Smooth muscle cell (in vitro differentiated cells): ENCODE results near the gene GRAMD2B. TPM values are rescaled to one million over a fixed set of nuclear protein-coding genes. Genes with fewer than 3 reads are reported as not detected.

Experiments used
- DNase-seq: peaks from one replicate; lab custom pipeline; 2025; ENCODE audit not compliant: unreplicated experiment; lab: John Stamatoyannopoulos, UW
- H2AFZ ChIP-seq: fragments of 200-600 bp; sonication (generic); 2 replicates; pipeline ENCODE4 v1.6.0; 2016; ENCODE audit warnings: antibody characterized with exemption, low read depth, mild to moderate bottlenecking
- H3F3A ChIP-seq: fragments of 200-600 bp; sonication (generic); 2 replicates; pipeline ENCODE4 v1.6.0; 2017; ENCODE audit warnings: antibody characterized with exemption, low read depth
- H3K27ac ChIP-seq: fragments of 200-600 bp; sonication (generic); 2 replicates; pipeline ENCODE4 v1.5.1; 2016; ENCODE audit warnings: low read depth, mild to moderate bottlenecking
- H3K27me3 ChIP-seq: fragments of 200-600 bp; sonication (generic); 2 replicates; pipeline ENCODE4 v1.6.1; 2016; ENCODE audit warnings: low read depth, mild to moderate bottlenecking
- H3K36me3 ChIP-seq: fragments of 200-600 bp; sonication (generic); 2 replicates; pipeline ENCODE4 v1.5.1; 2016; ENCODE audit warnings: low read depth
- H3K4me1 ChIP-seq: fragments of 200-600 bp; sonication (generic); 2 replicates; pipeline ENCODE4 v1.5.1; 2016; ENCODE audit warnings: low read depth
- H3K4me2 ChIP-seq: fragments of 200-600 bp; sonication (generic); 2 replicates; pipeline ENCODE4 v1.6.0; 2016; ENCODE audit warnings: mild to moderate bottlenecking
- H3K4me3 ChIP-seq: fragments of 200-600 bp; sonication (generic); 2 replicates; pipeline ENCODE4 v1.5.1; 2016; ENCODE audit warnings: mild to moderate bottlenecking
- H3K79me2 ChIP-seq: fragments of 200-600 bp; sonication (generic); 2 replicates; pipeline ENCODE4 v1.6.0; 2016; ENCODE audit warnings: low read depth, mild to moderate bottlenecking
- H3K9ac ChIP-seq: fragments of 200-600 bp; sonication (generic); 2 replicates; pipeline ENCODE4 v1.6.0; 2016; ENCODE audit warnings: low read depth
- H3K9me3 ChIP-seq: fragments of 200-600 bp; sonication (generic); replicated peaks from 2 replicates; pipeline ENCODE4 v1.5.1; 2016; ENCODE audit warnings: low read depth
- H4K20me1 ChIP-seq: fragments of 200-600 bp; sonication (generic); 2 replicates; pipeline ENCODE4 v1.6.0; 2016; ENCODE audit warnings: low read depth
- CTCF ChIP-seq: fragments of 200-600 bp; sonication (generic); IDR thresholded peaks from 2 replicates; pipeline ENCODE4 v1.5.1; 2017; ENCODE audit warnings: borderline replicate concordance, mild to moderate bottlenecking, antibody characterized with exemption; ENCODE audit not compliant: insufficient read depth, poor library complexity, severe bottlenecking
- WGBS: methylation state at CpG from one replicate; pipeline ENCODE4 v1.1.7; 2016; ENCODE audit warnings: low lambda C conversion rate; 5-methylcytosine and 5-hydroxymethylcytosine counted together
- polyA plus RNA-seq: library from polyadenylated mRNA; unstranded; fragments of >200 nt; fragmentation: Nextera tagmentation; extraction: Ambion mirVana; gene quantifications from 2 replicates; pipeline ENCODE4 v1.2.1, GENCODE V29; 2016
- total RNA-seq: library from RNA; depleted of rRNA; stranded (reverse); fragments of >200 nt; gene quantifications from 2 replicates; pipeline ENCODE4 v1.2.3, GENCODE V29; 2014

The GRAMD2B gene
- total and polyA plus RNA-seq, 2 experiments from 2014 or later, result 8.7 to 27.3 TPM

GRCh38 chr5:126417178-126417577 lies 6.0 kb upstream of the GRAMD2B start:
- no peak overlapping the region for H3K4me3 ChIP-seq
- H3K27ac ChIP-seq, result no peak overlapping the region
- no peak overlapping the region for H3K4me2 ChIP-seq
- no peak for TF ChIP-seq CTCF
- no peak overlapping the region for H3K9ac ChIP-seq
- H3K9me3 ChIP-seq, result no peaks in the 10 kb centered on the region
- no peaks in the 10 kb centered on the region for H3K79me2 ChIP-seq
- H3K27me3 ChIP-seq, result peaks cover 3% of the 10 kb centered on the region
- H3K36me3 ChIP-seq, result no peaks in the 10 kb centered on the region
- H3F3A ChIP-seq, result no peaks in the 10 kb centered on the region
- no peak overlapping the region for H2AFZ ChIP-seq
- 87% methylated on average over 2 of the region's 2 CpGs for WGBS
- no peaks in the 10 kb centered on the region for H4K20me1 ChIP-seq
- no peaks in the 10 kb centered on the region for H3K4me1 ChIP-seq
- no peak for DNase-seq

GRCh38 chr5:126419102-126419501 lies 4.1 kb upstream of the GRAMD2B start:
- WGBS, result 95% methylated on average over 5 of the region's 5 CpGs
- no peak overlapping the region for H3K4me3 ChIP-seq

GRCh38 chr5:126428421-126428820 lies 5.2 kb downstream of the GRAMD2B start:
- 64% methylated on average over 2 of the region's 2 CpGs for WGBS

More at GRCh38 chr5:126419102-126419501, 4.1 kb upstream of the GRAMD2B start:
- no peak for TF ChIP-seq CTCF
- Histone ChIP-seq H3K4me2 (no peak overlapping the region), H3K4me1 (peaks cover 4% of the 10 kb centered on the region), H3K27me3 (peaks cover 3% of the 10 kb centered on the region), H3K79me2 (no peaks in the 10 kb centered on the region), H2AFZ (no peak overlapping the region), H4K20me1 (no peaks in the 10 kb centered on the region), H3F3A (no peaks in the 10 kb centered on the region), H3K9me3 (no peaks in the 10 kb centered on the region), H3K9ac (no peak overlapping the region), H3K27ac (no peak overlapping the region), H3K36me3 (no peaks in the 10 kb centered on the region)
- no peak for DNase-seq

More at GRCh38 chr5:126428421-126428820, 5.2 kb downstream of the GRAMD2B start:
- DNase-seq, result no peak
- no peaks in the 10 kb centered on the region for H3K9me3 ChIP-seq
- H3K27ac ChIP-seq, result no peak overlapping the region
- no peaks in the 10 kb centered on the region for H3F3A ChIP-seq
- H4K20me1 ChIP-seq, result no peaks in the 10 kb centered on the region
- no peaks in the 10 kb centered on the region for H3K27me3 ChIP-seq
- H3K36me3 ChIP-seq, result no peaks in the 10 kb centered on the region
- H3K4me3 ChIP-seq, result no peak overlapping the region
- no peak overlapping the region for H3K9ac ChIP-seq
- H3K4me2 ChIP-seq, result no peak overlapping the region
- no peak for TF ChIP-seq CTCF
- H3K79me2 ChIP-seq, result peaks cover 15% of the 10 kb centered on the region
- H2AFZ ChIP-seq, result no peak overlapping the region
- peaks cover 10% of the 10 kb centered on the region for H3K4me1 ChIP-seq
